PC-9 (cell line): ENCODE data around the gene NANOS1. TPM values are rescaled to one million over a fixed set of nuclear protein-coding genes. Genes with fewer than 3 reads are reported as not detected.

Source experiments
- BruUV-seq: library from RNA; stranded (reverse); fragments of 400-500 nt; replicated peaks from 2 replicates; lab custom pipeline; 2021; lab: Mats Ljungman, UMichigan
- CTCF ChIA-PET: fragments of 300-600 bp; sonication (Branson Sonifier 250); formaldehyde crosslinking; loops from one replicate; lab custom pipeline; 2022; ENCODE audit warnings: antibody characterized with exemption; lab: Charles Lee
- POLR2A ChIA-PET: fragments of 300-600 bp; sonication (Branson Sonifier 250); formaldehyde crosslinking; loops from one replicate; lab custom pipeline; 2022; ENCODE audit warnings: antibody characterized with exemption; ENCODE audit not compliant: unreplicated experiment; lab: Charles Lee
- DNase-seq, 2 experiments: peaks; one replicate each; pipeline versions ENCODE4 v3.0.0 to v3.0.0-alpha.2; 2015 to 2022; ENCODE audit warnings: mixed read lengths in 1 of 2
- H2AFZ ChIP-seq: fragments of 200-600 bp; sonication (generic); 2 replicates; pipeline ENCODE4 v1.8.1; 2017; ENCODE audit warnings: antibody characterized with exemption
- H3F3A ChIP-seq: fragments of 200-600 bp; sonication (generic); 2 replicates; pipeline ENCODE4 v1.8.1; 2017; ENCODE audit warnings: antibody characterized with exemption, mild to moderate bottlenecking, low read depth; ENCODE audit not compliant: insufficient read depth
- H3K27ac ChIP-seq: fragments of 200-600 bp; sonication (generic); 2 replicates; pipeline ENCODE4 v1.6.1; 2016; ENCODE audit warnings: mixed run types
- H3K27me3 ChIP-seq: fragments of 200-600 bp; sonication (generic); 2 replicates; pipeline ENCODE4 v1.6.1; 2016; ENCODE audit warnings: low read depth, mixed run types; ENCODE audit not compliant: insufficient read depth
- H3K36me3 ChIP-seq: fragments of 200-600 bp; sonication (generic); 2 replicates; pipeline ENCODE4 v1.6.1; 2016; ENCODE audit warnings: low read depth, mixed run types
- H3K4me1 ChIP-seq: fragments of 200-600 bp; sonication (generic); replicated peaks from 2 replicates; pipeline ENCODE4 v1.6.1; 2016; ENCODE audit warnings: mixed run types; ENCODE audit not compliant: insufficient read depth
- H3K4me2 ChIP-seq: fragments of 200-600 bp; sonication (generic); 2 replicates; pipeline ENCODE4 v1.6.1; 2017; ENCODE audit warnings: mixed run types
- H3K4me3 ChIP-seq: fragments of 200-600 bp; sonication (generic); 2 replicates; pipeline ENCODE4 v1.6.1; 2016; ENCODE audit warnings: mixed run types
- H3K79me2 ChIP-seq: fragments of 200-600 bp; sonication (generic); 2 replicates; pipeline ENCODE4 v1.6.1; 2017; ENCODE audit warnings: low read depth, mixed run types
- H3K9me2 ChIP-seq: fragments of 200-600 bp; sonication (generic); 2 replicates; pipeline ENCODE4 v1.8.1; 2017; ENCODE audit warnings: mild to moderate bottlenecking; ENCODE audit not compliant: insufficient read depth
- H3K9me3 ChIP-seq: fragments of 200-600 bp; sonication (generic); 2 replicates; pipeline ENCODE4 v1.8.1; 2016; ENCODE audit warnings: low read depth; ENCODE audit not compliant: insufficient read depth
- H4K20me1 ChIP-seq: fragments of 200-600 bp; sonication (generic); 2 replicates; pipeline ENCODE4 v1.8.1; 2017; ENCODE audit not compliant: insufficient read depth
- EZH2 ChIP-seq: fragments of 200-600 bp; sonication (generic); IDR thresholded peaks from 2 replicates; pipeline ENCODE4 v1.8.0; 2017; ENCODE audit warnings: antibody characterized with exemption, low read depth
- intact Hi-C: fragments of 100-400 bp; cut with micrococcal nuclease; formaldehyde crosslinking; loops from one replicate; pipeline ENCODE4 v1.10.0; 2022; ENCODE audit not compliant: unreplicated experiment
- total RNA-seq: library from RNA; stranded (reverse); gene quantifications from 2 replicates; pipeline ENCODE4 v1.2.3, GENCODE V29; 2021
- TF ChIP-seq, protein P1 (sequence below): fragments of 200-600 bp; sonication (generic); conservative IDR thresholded peaks from 2 replicates; pipeline ENCODE4 v1.6.1; 2017; ENCODE audit warnings: mixed run types, antibody characterized with exemption, mild to moderate bottlenecking, moderate library complexity

The NANOS1 gene
- total RNA-seq, 1 experiment from 2014 or later, result 7.2 TPM

DNA sequence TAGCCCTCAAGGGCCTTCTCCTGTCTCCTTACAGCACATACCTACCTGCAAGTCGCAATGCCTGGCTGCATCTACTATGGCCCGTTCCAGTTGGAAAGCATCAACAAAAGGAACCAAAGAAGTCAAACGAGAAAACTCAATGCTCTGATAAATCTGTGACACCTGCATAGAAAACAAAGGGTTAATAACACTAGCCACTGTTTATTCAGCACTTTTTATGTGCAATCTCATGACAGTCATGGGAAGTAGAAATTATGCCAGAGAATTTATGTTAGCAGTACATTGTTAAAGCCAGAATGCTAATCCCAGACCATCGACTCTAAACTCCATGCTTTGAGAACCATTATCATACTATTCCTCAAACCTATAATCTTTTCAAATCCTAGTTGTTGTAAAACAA, 30.0 kb downstream of the NANOS1 start:
- peaks cover 34% of the 10 kb centered on the region for H4K20me1 ChIP-seq

DNA sequence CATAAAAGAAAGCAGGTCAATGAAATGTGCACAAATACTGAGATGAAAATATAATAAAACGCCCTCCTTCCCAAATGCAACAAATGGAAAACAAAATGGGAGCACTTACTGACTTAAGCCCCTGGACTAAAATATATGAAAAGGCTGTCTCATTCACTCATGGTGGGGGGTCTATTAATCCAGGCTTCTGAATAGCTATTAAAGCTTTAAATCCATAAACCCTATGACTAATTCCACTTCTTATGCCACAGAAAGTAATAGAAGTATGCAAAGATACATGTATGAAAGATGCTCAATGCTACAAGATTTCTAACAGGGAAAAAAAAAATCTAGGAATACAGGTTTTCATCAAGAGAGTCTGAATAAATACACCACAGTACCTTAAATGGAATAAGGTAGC, 30.6 kb downstream of the NANOS1 start:
- Histone ChIP-seq H3K27ac (no peak overlapping the region), H2AFZ (no peak overlapping the region), H3K4me3 (no peak overlapping the region), H3K4me1 (no peaks in the 10 kb centered on the region), H3K4me2 (no peak overlapping the region), H3K79me2 (peaks cover 41% of the 10 kb centered on the region), H3F3A (peaks cover 57% of the 10 kb centered on the region), H3K27me3 (no peaks in the 10 kb centered on the region), H3K9me3 (no peaks in the 10 kb centered on the region), H3K9me2 (no peaks in the 10 kb centered on the region), H3K36me3 (peaks cover 61% of the 10 kb centered on the region), H4K20me1 (peaks cover 32% of the 10 kb centered on the region)
- no peak for DNase-seq
- ChIA-PET CTCF (no interaction called here), POLR2A (no interaction called here)
- TF ChIP-seq, protein P1, sequence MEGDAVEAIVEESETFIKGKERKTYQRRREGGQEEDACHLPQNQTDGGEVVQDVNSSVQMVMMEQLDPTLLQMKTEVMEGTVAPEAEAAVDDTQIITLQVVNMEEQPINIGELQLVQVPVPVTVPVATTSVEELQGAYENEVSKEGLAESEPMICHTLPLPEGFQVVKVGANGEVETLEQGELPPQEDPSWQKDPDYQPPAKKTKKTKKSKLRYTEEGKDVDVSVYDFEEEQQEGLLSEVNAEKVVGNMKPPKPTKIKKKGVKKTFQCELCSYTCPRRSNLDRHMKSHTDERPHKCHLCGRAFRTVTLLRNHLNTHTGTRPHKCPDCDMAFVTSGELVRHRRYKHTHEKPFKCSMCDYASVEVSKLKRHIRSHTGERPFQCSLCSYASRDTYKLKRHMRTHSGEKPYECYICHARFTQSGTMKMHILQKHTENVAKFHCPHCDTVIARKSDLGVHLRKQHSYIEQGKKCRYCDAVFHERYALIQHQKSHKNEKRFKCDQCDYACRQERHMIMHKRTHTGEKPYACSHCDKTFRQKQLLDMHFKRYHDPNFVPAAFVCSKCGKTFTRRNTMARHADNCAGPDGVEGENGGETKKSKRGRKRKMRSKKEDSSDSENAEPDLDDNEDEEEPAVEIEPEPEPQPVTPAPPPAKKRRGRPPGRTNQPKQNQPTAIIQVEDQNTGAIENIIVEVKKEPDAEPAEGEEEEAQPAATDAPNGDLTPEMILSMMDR, result no peak
- TF ChIP-seq EZH2, result no peak
- BruUV-seq, result no TSS peak
- intact Hi-C loops, result no loop called here

More for the DNA sequence above, 30.0 kb downstream of the NANOS1 start:
- H3K36me3 ChIP-seq, result peaks cover 56% of the 10 kb centered on the region
- H3K4me1 ChIP-seq, result no peaks in the 10 kb centered on the region
- no peaks in the 10 kb centered on the region for H3K27me3 ChIP-seq
- H3K79me2 ChIP-seq, result peaks cover 41% of the 10 kb centered on the region
- intact Hi-C loops, result no loop called here
- H3F3A ChIP-seq, result peaks cover 54% of the 10 kb centered on the region
- TF ChIP-seq, protein P1, result no peak
- no peak for TF ChIP-seq EZH2
- POLR2A ChIA-PET, result no interaction called here
- CTCF ChIA-PET, result no interaction called here
- H3K9me3 ChIP-seq, result no peaks in the 10 kb centered on the region
- no peaks in the 10 kb centered on the region for H3K9me2 ChIP-seq
- H3K4me2 ChIP-seq, result no peak overlapping the region
- H3K27ac ChIP-seq, result no peak overlapping the region
- DNase-seq, result no peak
- no peak overlapping the region for H3K4me3 ChIP-seq
- BruUV-seq, result no TSS peak
- no peak overlapping the region for H2AFZ ChIP-seq

DNA sequence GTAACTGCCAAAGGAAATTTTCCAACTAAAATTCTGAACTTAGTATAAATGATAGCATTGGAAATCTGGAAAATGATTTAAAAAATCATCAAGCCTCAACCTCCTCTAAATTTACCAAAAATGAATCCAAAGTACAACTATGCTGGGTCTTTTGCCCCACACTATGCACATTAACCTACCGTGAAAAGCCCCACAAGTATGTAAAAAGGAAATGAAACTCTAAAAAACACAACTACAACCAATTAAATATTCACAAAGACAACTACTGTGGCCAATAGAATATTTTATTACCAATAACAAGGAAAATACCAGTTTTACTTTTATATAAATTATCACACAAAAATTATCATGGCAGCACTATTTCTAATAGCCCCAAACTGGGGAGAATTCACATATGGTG, 31.8 kb downstream of the NANOS1 start:
- H2AFZ ChIP-seq, result no peak overlapping the region
- BruUV-seq, result no TSS peak
- no peak overlapping the region for H3K4me3 ChIP-seq
- ChIA-PET CTCF (no interaction called here), POLR2A (no interaction called here)
- H3K27ac ChIP-seq, result no peak overlapping the region
- H3K9me3 ChIP-seq, result no peaks in the 10 kb centered on the region
- no peak for TF ChIP-seq EZH2
- TF ChIP-seq, protein P1, result no peak
- H3K36me3 ChIP-seq, result peaks cover 59% of the 10 kb centered on the region
- H3F3A ChIP-seq, result peaks cover 57% of the 10 kb centered on the region
- intact Hi-C loops, result no loop called here
- no peaks in the 10 kb centered on the region for H3K4me1 ChIP-seq
- peaks cover 41% of the 10 kb centered on the region for H3K79me2 ChIP-seq
- H3K4me2 ChIP-seq, result no peak overlapping the region
- H4K20me1 ChIP-seq, result peaks cover 44% of the 10 kb centered on the region
- no peaks in the 10 kb centered on the region for H3K27me3 ChIP-seq
- no peak for DNase-seq
- H3K9me2 ChIP-seq, result no peaks in the 10 kb centered on the region
